KG1 (cell line): Measurements from ENCODE around the gene CACNA1D.

Source experiments
- DNase-seq: peaks from one replicate; lab custom pipeline; 2025; lab: John Stamatoyannopoulos, UW

Gene CACNA1D

GRCh38 chr3:53579636-53580035 is 85.2 kb downstream of the CACNA1D start:
- DNase-seq, result no peak

- DNase-seq, result no peak
Observed at GRCh38 chr3:53581671-53582070, 87.3 kb downstream of the CACNA1D start.

- no peak for DNase-seq
Observed at GRCh38 chr3:53583161-53583690, 88.8 kb downstream of the CACNA1D start.

GRCh38 chr3:53585049-53585448 is 90.6 kb downstream of the CACNA1D start:
- DNase-seq, result no peak

- no peak for DNase-seq
Observed at GRCh38 chr3:53585627-53586026, 91.2 kb downstream of the CACNA1D start.

GRCh38 chr3:53588122-53588521 is 93.7 kb downstream of the CACNA1D start:
- no peak for DNase-seq

GRCh38 chr3:53589201-53589600 is 94.8 kb downstream of the CACNA1D start:
- DNase-seq, result no peak

GRCh38 chr3:53589806-53590205 is 95.4 kb downstream of the CACNA1D start:
- DNase-seq, result no peak

- no peak for DNase-seq
Observed at GRCh38 chr3:53590606-53591005, 96.2 kb downstream of the CACNA1D start.

- no peak for DNase-seq
Observed at GRCh38 chr3:53591646-53592045, 97.2 kb downstream of the CACNA1D start.

GRCh38 chr3:53592862-53593261 is 98.5 kb downstream of the CACNA1D start:
- DNase-seq, result no peak

GRCh38 chr3:53593611-53594010 is 99.2 kb downstream of the CACNA1D start:
- no peak for DNase-seq

- DNase-seq, result no peak
Observed at GRCh38 chr3:53594276-53594675, 99.9 kb downstream of the CACNA1D start.

GRCh38 chr3:53595660-53596059 is 101.2 kb downstream of the CACNA1D start:
- DNase-seq, result no peak

- DNase-seq, result no peak
Observed at GRCh38 chr3:53597136-53597915, 102.9 kb downstream of the CACNA1D start.

- DNase-seq, result no peak
Observed at GRCh38 chr3:53599771-53600170, 105.4 kb downstream of the CACNA1D start.

- DNase-seq, result no peak
Observed at GRCh38 chr3:53602866-53603265, 108.5 kb downstream of the CACNA1D start.

GRCh38 chr3:53604232-53604631 is 109.8 kb downstream of the CACNA1D start:
- DNase-seq, result no peak

- DNase-seq, result no peak
Observed at GRCh38 chr3:53606793-53607192, 112.4 kb downstream of the CACNA1D start.

- no peak for DNase-seq
Observed at GRCh38 chr3:53612508-53612907, 118.1 kb downstream of the CACNA1D start.

- no peak for DNase-seq
Observed at GRCh38 chr3:53613125-53613524, 118.7 kb downstream of the CACNA1D start.

GRCh38 chr3:53614307-53614706 is 119.9 kb downstream of the CACNA1D start:
- no peak for DNase-seq

- no peak for DNase-seq
Observed at GRCh38 chr3:53616321-53616720, 121.9 kb downstream of the CACNA1D start.
